Esophagus squamous epithelium (tissue), 5 donors: ENCODE results near the gene HAO2. TPM values are rescaled to one million over a fixed set of nuclear protein-coding genes. Genes with fewer than 3 reads are reported as not detected.
"Not testable (repeated sequence)": the region's sequence is repeated elsewhere in the genome, so short reads cannot be mapped to it uniquely, and the experiment has no call there.

Experiments used
- DNase-seq: peaks from one replicate; lab custom pipeline; 2025; lab: John Stamatoyannopoulos, UW
- H3K27ac ChIP-seq, 4 donors: fragments of 200-600 bp; sonication (generic); one replicate each; pipeline ENCODE4 v1.5.1; 2016 to 2019; ENCODE audit warnings: mild to moderate bottlenecking in 1 of 4
- H3K27me3 ChIP-seq, 4 donors: fragments of 200-600 bp; sonication (generic); 1 replicate in 3 of 4; 2 replicates in 1 of 4; pipeline versions ENCODE4 v1.5.1 to v1.6.0; 2017 to 2021; ENCODE audit warnings: antibody characterized with exemption in 1 of 4
- H3K36me3 ChIP-seq, 3 donors: fragments of 200-600 bp; sonication (generic); one replicate each; pipeline ENCODE4 v1.5.1; 2016 to 2019
- H3K4me1 ChIP-seq, 3 donors: fragments of 200-600 bp; sonication (generic); one replicate each; pipeline ENCODE4 v1.5.1; 2017 to 2019
- H3K4me3 ChIP-seq, 4 donors: fragments of 200-600 bp; sonication (generic); 1 replicate in 3 of 4; 2 replicates in 1 of 4; pipeline ENCODE4 v1.5.1; 2016 to 2019; ENCODE audit warnings: mild to moderate bottlenecking in 2 of 4, moderate library complexity in 1 of 4
- H3K9me3 ChIP-seq, 3 donors: fragments of 200-600 bp; sonication (generic); one replicate each; pipeline ENCODE4 v1.5.1; 2016 to 2019
- POLR2A ChIP-seq, 4 donors: fragments of 450-650 bp; IDR thresholded peaks; one replicate each; pipeline ENCODE4 v1.6.1; 2017; ENCODE audit warnings: antibody characterized with exemption in 4 of 4, mild to moderate bottlenecking in 4 of 4, moderate library complexity in 3 of 4
- WGBS, 2 donors: methylation state at CpG; one replicate each; pipeline ENCODE4 v1.1.5; 2018; 5-methylcytosine and 5-hydroxymethylcytosine counted together
- intact Hi-C: fragments of 100-400 bp; cut with DNase I; formaldehyde crosslinking; loops from one replicate; pipeline ENCODE4 v1.15.0; 2022
- total RNA-seq, 4 donors: library from RNA; depleted of rRNA; stranded (reverse); fragments of >200 nt; gene quantifications; one replicate each; pipeline ENCODE4 v1.1.0, GENCODE V29; 2016
- TF ChIP-seq, protein P1 (sequence below), 6 experiments: fragments of 450-650 bp in 4 of 6; fragments of 200-600 bp in 2 of 6; sonication (generic) in 2 of 6; IDR thresholded peaks; one replicate each; pipeline ENCODE4 v1.5.1; 2016 to 2019; ENCODE audit warnings: antibody characterized with exemption in 6 of 6, mild to moderate bottlenecking in 4 of 6, moderate library complexity in 4 of 6
- donor health status: DM: yes; HTN: yes; CAD: no.

Gene HAO2
- total RNA-seq, 4 donors from 2014 or later: not detected

GRCh38 chr1:119347858-119348257 is 20.7 kb upstream of the HAO2 start:
- intact Hi-C loops: no loop called here
- Histone ChIP-seq H3K4me1 (no peaks in the 10 kb centered on the region), H3K27me3 (no peaks in the 10 kb centered on the region), H3K27ac (no peak overlapping the region), H3K9me3 (no peaks in the 10 kb centered on the region), H3K4me3 (no peak overlapping the region), H3K36me3 (no peaks in the 10 kb centered on the region)
- TF ChIP-seq, protein P1, sequence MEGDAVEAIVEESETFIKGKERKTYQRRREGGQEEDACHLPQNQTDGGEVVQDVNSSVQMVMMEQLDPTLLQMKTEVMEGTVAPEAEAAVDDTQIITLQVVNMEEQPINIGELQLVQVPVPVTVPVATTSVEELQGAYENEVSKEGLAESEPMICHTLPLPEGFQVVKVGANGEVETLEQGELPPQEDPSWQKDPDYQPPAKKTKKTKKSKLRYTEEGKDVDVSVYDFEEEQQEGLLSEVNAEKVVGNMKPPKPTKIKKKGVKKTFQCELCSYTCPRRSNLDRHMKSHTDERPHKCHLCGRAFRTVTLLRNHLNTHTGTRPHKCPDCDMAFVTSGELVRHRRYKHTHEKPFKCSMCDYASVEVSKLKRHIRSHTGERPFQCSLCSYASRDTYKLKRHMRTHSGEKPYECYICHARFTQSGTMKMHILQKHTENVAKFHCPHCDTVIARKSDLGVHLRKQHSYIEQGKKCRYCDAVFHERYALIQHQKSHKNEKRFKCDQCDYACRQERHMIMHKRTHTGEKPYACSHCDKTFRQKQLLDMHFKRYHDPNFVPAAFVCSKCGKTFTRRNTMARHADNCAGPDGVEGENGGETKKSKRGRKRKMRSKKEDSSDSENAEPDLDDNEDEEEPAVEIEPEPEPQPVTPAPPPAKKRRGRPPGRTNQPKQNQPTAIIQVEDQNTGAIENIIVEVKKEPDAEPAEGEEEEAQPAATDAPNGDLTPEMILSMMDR (IDR thresholded peaks at IDR 0.05): no peak
- TF ChIP-seq POLR2A (IDR thresholded peaks at IDR 0.05): no peak
- 38 to 59% methylated on average over 1 of the region's 1 CpG for WGBS, 2 donors
- DNase-seq: no peak

- TF ChIP-seq, protein P1 (IDR thresholded peaks at IDR 0.05): no peak
- no peak for TF ChIP-seq POLR2A (IDR thresholded peaks at IDR 0.05)
- H3K9me3 ChIP-seq: no peaks in the 10 kb centered on the region
- no peaks in the 10 kb centered on the region for H3K36me3 ChIP-seq
- H3K4me3 ChIP-seq: no peak overlapping the region
- H3K27me3 ChIP-seq: no peaks in the 10 kb centered on the region
- intact Hi-C loops: no loop called here
- no peak overlapping the region for H3K27ac ChIP-seq
- H3K4me1 ChIP-seq: no peaks in the 10 kb centered on the region
- WGBS, 2 donors: 63 to 74% methylated on average over 3 to 4 of the region's 4 CpGs
- DNase-seq: no peak
Observed at GRCh38 chr1:119348941-119349340, 19.6 kb upstream of the HAO2 start.

DNA sequence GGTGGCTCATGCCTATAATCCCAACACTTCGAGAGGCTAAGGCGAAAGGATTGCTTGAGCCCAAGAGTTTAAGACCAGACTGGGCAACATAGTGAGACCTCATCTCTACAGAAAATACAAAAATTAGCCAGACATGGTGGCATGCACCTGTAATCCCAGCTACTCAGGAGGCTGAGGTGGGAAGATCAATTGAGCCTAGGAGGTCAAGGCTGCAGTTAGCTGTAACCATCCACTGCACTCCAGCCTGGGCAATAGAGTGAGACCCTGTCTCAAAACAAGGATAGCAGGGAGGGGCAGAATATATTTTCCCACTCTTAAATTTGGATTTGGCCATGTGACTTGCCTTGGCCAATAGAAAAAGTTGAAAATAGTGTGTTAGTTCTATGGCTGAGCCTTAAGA is 17.7 kb upstream of the HAO2 start:
- H3K27me3 ChIP-seq, H3K4me3 ChIP-seq, H3K27ac ChIP-seq, H3K9me3 ChIP-seq, H3K4me1 ChIP-seq, DNase-seq, intact Hi-C loops, H3K36me3 ChIP-seq: not testable (repeated sequence)
- 100% methylated on average over 2 of the region's 2 CpGs; no CpG with 5 or more reads in 1 of the 2 donors for WGBS, 2 donors

- TF ChIP-seq POLR2A (IDR thresholded peaks at IDR 0.05): no peak
- TF ChIP-seq, protein P1 (IDR thresholded peaks at IDR 0.05): no peak
- Histone ChIP-seq H3K9me3 (peaks cover 0 to 12% (median 0%) of the 10 kb centered on the region in 3 donors), H3K27ac (no peak overlapping the region), H3K36me3 (no peaks in the 10 kb centered on the region), H3K4me1 (no peaks in the 10 kb centered on the region), H3K27me3 (no peaks in the 10 kb centered on the region), H3K4me3 (no peak overlapping the region)
- 90 to 100% methylated on average over 1 of the region's 1 CpG for WGBS, 2 donors
- intact Hi-C loops: no loop called here
- no peak for DNase-seq
Observed at GRCh38 chr1:119351997-119352396, 16.6 kb upstream of the HAO2 start.

DNA sequence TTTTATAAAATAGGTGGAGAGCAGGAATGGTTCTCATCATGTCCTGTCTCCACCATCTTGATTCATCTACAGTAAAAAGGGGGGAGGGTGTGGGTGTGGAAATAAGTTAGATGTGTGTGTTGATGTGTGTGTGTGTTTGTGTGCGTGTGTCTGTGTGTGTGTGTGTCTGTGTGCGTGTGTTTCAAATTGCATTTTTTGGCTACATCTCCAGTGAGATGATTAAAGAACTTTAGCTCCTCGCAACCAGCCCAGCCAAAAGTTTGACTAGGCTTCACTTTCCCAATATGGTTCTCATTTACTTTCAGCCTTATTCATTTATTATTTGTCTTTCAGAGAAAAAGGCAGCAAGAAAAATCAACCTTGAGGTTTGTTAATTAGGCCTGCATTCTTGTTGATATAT is 14.7 kb upstream of the HAO2 start:
- no peaks in the 10 kb centered on the region for H3K36me3 ChIP-seq
- whole genome bisulfite sequencing, 2 donors: 63 to 76% methylated on average over 3 of the region's 3 CpGs
- H3K27me3 ChIP-seq: no peaks in the 10 kb centered on the region
- DNase-seq: no peak
- intact Hi-C loops: no loop called here
- TF ChIP-seq POLR2A (IDR thresholded peaks at IDR 0.05): no peak
- TF ChIP-seq, protein P1 (IDR thresholded peaks at IDR 0.05): no peak
- no peak overlapping the region for H3K27ac ChIP-seq
- no peak overlapping the region for H3K4me3 ChIP-seq
- peaks cover 0 to 4% (median 0%) of the 10 kb centered on the region in 3 donors for H3K4me1 ChIP-seq
- peaks cover 0 to 12% (median 0%) of the 10 kb centered on the region in 3 donors for H3K9me3 ChIP-seq

DNA sequence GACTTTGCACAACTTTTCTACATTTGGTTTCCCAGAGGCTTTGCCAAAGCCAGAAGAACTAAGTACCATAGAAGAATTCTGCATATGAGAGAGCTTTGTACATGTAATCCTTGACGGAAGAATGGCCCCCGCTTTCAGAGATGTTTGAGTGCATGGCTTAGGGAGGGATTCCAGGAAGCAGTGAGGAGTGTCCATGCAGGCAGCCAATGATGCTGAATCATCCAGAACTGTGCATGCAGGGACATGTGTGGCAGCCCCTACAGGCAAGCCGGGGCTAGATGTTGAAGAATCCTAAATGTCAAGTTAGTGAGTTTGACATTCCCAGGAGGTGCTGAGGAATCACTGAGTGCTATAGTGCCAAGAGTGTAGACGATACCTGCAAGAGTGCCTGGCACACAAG is 9.9 kb upstream of the HAO2 start:
- no peak for DNase-seq

More for the DNA sequence above, 9.9 kb upstream of the HAO2 start:
- Histone ChIP-seq H3K36me3 (no peaks in the 10 kb centered on the region), H3K27me3 (no peaks in the 10 kb centered on the region), H3K27ac (no peak overlapping the region), H3K4me1 (peaks cover 0 to 4% (median 0%) of the 10 kb centered on the region in 3 donors), H3K9me3 (peaks cover 0 to 12% (median 0%) of the 10 kb centered on the region in 3 donors), H3K4me3 (no peak overlapping the region)
- TF ChIP-seq, protein P1 (IDR thresholded peaks at IDR 0.05): no peak
- no peak for TF ChIP-seq POLR2A (IDR thresholded peaks at IDR 0.05)
- intact Hi-C loops: no loop called here
- 39 to 52% methylated on average over 4 of the region's 4 CpGs for WGBS, 2 donors
